Measurements from ENCODE around the gene GPN2.
"Not testable (repeated sequence)": the region's sequence is repeated elsewhere in the genome, so short reads cannot be mapped to it uniquely, and the experiment has no call there.

The GPN2 gene

DNA sequence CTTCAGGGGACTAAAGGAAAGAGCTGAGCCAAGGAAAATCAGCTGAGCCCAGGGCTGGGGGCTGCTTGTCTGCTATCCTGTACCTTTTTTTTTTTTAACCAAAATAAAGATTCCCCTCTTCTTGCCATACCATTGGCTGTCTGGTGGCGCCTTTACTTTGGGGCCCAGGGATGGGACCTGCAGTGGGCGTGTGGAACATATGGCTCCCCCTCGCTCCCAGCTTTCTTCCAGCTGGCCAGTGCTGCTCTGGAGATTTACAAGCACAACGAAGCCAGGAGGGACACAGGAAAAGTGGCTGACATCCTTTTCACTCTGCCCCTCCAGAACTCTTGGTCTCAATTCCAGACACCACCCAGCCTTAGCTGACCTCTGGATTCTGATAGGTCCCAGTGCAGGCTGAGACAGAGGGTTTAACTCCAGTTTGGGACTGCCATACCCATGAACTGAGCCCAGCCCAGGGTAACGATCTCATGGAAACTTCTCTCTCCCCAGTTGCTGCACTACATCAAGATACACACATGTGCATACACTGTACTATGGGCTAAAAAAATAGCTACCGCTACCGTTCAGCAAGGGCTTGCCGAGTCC is 32.5 kb downstream of the GPN2 start:
- no peak for DNase-seq (ENCODE audit: low spot score)

DNA sequence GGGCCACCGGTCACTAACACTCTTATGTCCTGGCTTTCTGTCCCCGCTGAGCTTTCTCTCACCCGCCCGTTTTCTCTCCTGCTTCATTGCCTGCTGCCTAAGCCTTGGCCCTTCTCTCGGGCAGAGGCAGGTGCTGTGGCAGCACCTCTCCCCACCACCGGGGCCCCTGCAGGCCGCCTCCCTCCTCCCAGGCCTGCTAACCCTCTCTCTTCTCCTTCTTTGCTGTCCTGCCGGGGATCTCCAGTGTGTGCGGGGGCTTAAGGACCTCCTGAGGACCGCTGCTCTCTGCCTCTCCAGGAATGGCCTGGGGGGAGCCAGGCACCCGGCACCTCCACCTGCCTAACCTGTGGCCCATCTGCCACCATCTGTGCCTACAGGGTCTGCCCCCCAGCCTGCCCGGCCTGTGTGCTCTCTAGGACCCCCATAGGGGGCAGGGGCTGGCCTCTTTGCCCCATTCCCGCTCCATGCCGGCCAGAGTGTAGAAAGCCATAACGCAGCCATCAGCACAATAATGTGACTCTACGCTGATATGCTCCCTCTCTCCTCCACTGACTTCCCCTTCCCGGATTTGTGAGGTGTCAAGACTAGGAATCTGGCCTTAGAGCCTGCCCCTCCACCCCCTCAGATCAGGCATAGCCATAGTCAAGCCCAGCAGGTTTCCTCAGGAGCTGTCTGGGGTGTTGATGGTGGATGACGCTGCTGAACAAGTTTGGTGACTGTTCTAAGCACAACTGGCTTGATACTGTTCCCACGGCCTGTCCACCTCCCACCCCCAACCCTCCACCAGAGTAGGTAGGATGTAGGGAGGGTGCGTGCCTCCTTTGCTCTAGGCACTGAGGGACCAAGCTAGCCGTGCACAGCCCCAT is 33.2 kb downstream of the GPN2 start:
- DNase-seq (ENCODE audit: low spot score) = no peak

DNA sequence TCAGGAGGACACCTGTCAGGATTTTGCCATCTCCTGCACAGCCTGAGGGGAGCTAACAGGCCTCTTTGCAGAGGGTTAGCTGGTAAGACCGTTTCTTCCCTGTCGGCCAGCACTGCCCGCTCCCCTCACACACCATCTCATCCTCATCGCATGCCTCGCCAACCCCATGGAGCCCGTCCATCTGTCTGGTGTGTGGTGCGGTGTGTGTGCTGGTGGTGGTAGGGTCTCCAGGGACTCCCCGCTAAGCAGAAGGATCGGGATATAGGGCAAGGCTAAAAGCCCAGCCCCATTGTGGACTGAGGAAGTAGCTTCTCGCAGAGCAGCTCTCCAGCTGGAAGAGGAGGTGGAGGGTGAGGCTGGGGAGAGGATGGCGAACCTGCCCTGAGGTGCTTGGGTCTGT is 33.9 kb downstream of the GPN2 start:
- DNase-seq (ENCODE audit: low spot score) = no peak

DNA sequence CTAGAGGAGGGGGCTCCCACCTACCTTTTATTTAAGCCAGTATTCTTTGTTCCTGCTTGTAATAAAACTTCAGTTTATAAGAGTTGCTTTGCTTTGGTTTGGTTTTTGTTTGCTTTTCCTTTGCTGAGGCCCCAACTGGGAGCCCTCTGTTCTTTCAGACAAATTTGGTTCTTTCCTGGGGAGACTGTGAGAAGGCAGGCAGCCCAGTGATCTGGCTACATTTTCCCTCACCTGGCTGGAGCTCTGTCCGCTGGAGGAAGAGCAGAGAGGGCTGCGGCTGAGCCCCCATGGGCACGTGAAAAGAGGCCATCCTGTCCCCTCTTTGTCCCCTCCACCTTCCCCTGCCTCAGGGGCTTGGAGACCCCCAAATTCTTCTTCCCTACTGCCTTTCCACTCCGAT is 34.4 kb downstream of the GPN2 start:
- no peak for DNase-seq (ENCODE audit: low spot score)

DNA sequence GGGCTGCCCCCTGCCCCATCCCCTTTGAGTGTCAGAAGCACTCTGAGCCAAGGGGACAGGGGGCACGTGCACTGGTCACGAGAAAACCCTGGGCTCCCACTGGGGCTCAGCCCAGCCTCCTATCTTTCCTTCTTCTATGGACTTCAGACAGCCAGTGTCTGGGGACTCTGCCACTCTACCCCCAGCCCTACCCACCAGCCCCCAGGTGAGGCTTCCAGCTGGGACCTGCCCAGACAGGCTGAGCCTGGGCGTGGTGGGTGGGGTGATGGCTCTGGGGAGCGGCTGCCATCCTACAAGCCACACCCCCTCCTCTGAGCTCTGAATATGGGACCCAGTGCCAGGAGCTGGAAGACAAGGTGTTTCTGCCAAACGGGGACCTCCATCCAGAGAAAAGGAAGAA is 35.2 kb downstream of the GPN2 start:
- DNase-seq (ENCODE audit: low spot score) = no peak

DNA sequence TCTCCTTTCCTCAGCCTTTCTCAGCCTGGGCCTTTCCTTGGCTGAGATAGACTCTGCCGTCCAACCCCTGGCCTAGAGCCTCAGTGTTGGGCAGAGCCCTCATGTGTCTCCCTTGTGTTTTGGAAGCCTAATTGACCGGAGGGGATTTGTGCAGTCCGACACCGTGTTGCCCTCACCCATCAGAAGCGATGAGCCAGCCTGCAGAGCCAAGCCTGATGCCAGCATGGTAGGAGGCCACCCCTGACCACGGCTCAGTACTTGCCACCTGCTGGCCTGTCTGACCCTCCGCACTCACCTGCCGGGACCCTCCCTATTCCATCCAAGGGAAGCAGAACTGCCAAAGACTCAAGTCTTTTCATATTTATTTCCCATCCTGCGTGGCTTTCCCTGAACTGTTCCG is 36.5 kb downstream of the GPN2 start:
- DNase-seq (ENCODE audit: low spot score) = no peak

DNA sequence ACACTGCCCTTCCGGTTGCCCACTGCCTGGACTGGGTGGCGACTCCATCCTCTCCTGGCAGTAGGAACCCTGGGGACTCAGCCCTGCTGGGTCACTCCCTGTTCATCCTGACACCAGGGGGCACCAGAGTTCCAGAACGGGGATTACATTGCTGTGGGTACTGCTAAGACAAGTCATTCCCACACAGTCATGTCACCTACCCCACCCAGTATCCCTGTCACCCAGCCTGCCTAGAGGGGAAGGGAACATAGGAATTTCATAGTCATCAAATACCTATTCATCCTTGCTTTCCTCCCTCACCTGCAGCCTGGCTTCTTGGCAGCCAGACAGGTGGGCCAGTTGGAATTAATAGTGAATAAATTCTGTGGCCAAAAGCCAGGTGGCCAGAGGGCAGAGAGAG is 36.9 kb downstream of the GPN2 start:
- peak; percentile 85 for DNase-seq (ENCODE audit: low spot score)

DNA sequence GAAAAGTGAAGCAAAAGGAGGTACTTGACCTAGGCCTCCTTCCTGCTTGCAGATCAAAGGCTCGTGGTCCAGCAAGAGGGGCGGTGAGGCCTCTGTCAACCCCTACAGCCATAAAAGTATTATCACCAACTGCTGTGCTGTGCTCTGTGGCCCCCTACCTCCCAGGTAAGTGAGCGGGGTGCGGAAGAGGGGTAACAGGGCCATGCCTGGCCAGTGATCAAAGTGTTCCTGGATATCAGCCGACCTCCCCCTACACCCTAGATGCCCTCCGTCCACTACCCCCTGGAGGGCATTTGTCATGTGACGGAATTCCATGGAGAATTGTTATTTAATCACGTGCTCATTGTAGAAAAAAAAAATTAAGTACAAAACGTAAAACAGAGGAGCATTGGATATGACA is 37.4 kb downstream of the GPN2 start:
- no peak for DNase-seq (ENCODE audit: low spot score)

DNA sequence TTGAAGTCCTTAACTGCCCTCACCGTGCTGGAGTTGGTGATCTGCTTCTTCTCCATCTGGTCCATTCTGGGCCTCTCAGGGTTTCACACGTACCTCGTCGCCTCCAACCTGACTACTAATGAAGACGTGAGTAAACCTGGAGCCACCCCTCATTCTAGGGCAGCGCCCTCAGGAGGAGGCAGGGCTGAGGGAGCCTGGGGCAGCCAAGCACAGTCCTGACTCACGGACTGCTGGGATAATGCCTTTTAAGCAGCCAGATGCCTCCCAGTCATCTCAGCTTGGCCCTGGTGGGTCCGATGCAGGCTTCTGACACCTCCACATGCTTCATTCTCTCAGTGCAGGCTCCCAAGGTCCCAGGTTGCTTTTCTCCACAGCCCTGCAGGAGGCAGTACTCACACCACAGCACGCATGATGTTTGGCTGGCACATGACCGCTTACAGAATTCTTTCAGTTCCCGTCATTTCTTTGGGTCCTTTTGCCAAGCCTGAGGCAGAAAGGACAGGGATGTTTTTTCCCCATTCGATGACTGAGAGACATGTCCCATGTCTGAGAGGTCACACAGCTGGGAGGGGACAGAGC is 38.9 kb downstream of the GPN2 start:
- DNase-seq (ENCODE audit: low spot score) = no peak

DNA sequence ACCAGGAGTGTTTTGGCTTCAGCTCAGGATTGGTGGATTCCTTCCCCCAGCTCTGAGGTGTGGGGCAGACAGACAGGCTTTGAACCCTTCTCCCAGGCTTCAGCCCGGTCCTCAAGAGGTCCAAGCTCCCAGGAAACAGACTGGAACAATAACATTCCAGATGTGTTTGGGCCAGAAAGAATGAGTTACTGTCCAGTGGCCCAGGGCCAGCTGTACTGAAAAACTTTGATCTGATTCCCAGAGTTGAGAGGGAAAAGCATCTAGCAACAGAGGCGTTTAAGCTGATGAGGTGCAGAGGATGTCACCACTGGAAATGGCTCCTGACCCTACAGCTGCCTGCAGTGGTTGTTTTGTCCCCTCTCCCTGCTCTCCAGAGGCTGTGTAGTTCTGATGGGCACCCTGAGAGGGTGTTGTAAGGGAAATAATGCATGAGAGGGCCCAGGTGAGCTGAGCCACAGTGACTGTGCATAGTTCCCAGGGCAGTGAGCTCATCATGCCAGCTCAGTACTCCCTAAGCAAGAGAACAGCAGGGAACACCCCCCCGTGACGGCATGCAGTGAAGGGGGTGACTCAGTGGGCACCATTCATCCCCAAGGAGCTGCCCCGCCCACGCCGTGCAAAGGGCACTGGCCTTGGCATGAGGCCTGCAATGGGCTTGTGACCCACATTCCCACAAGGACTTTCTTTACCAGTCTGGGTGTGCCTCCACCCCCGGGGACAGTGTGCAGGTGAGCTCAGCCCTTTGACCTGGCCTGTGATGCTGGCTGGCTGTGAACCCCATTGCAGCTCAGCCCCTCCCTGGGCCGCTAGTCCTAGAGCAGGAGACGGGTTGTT is 40.9 kb downstream of the GPN2 start:
- DNase-seq (ENCODE audit: low spot score) = no peak

DNA sequence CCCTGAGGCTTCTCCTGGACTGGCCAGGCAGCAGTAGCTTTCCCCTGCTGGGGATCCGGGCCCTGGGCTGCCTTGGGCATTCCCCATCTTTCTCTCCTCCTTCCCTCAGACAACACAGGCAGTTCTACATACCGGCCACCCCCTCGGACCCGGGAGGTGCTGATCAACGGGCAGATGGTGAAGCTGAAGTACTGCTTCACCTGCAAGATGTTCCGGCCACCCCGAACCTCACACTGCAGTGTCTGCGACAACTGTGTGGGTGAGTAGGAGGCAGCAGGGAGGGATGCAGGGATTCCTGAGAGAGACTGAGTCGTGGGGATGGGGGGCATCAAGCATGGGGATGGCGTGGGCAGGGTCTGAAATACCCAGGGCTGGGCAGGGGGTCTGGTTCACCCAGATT is 41.6 kb downstream of the GPN2 start:
- no peak for DNase-seq (ENCODE audit: low spot score)

DNA sequence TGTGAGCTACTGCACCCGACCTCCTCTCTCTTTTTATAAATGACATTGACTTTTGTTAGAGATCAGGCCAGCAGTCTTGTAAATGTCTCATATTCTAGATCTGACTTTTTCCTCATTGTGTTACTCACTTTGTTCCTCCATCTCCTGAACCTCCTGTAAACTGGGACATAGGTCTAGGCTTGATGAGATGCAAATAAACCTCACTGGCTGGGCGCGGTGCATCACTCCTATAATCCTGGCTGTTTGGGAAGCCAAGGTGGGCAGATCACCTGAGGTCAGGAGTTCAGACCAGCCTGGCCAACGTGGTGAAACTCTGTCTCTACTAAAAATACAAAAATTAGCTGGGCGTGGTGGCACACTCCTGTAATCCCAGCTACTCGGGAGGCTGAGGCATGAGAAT is 42.3 kb downstream of the GPN2 start:
- DNase-seq (ENCODE audit: low spot score) = not testable (repeated sequence)

DNA sequence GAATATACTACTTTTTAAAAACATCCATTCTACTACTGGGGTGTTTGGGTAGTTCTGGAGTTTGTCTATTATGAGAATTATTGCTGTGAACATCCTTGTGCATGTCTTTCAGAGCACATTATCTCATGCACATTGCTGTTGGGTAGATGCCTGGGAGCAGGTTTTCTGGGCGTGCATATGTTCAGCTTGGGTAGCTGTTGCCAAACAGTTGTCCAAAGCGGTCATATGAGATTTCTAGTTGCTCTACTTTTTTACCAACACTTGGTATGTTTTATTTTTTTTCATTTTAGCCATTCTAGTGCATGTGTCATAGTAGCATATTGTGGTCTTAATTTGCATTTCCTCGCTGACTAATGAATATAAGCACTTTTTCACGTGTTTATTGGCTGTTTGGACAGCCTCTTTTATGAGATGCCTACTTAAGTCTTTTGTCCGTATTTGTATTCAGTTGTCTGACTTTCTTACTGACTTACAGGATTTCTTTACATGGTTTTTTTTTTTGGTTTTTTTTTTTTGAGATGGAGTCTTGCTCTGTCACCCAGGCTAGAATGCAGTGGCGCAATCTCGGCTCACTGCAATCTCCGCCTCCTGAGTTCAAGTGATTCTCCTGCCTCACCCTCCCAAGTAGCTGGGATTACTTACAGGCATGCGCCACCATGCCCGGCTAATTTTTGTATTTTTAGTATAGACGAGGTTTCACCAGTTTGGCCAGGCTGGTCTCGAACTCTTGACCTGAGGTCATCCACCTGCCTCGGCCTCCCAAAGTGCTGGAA is 45.5 kb downstream of the GPN2 start:
- no peak for DNase-seq (ENCODE audit: low spot score)

DNA sequence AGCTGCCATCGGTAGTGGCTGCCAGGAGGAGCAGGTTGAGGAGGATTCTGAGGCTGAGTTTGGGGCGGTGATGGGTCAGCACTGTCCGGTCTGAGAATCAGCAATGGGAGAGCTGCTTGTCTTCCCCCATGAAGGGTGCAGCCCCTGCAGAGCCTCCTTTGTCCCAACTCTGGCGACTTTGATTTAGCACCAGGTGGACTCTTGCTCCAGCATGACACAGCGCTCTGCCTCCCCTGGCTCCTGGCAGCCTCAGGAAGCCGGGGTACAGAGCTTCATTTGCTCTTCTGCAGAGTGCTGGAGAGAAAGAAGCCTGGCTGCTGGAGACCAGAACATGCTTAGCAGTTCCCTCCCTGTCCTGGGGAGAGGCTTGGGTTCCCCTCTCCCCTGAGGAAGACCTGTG is 50.3 kb downstream of the GPN2 start:
- no peak for DNase-seq (ENCODE audit: low spot score)

DNA sequence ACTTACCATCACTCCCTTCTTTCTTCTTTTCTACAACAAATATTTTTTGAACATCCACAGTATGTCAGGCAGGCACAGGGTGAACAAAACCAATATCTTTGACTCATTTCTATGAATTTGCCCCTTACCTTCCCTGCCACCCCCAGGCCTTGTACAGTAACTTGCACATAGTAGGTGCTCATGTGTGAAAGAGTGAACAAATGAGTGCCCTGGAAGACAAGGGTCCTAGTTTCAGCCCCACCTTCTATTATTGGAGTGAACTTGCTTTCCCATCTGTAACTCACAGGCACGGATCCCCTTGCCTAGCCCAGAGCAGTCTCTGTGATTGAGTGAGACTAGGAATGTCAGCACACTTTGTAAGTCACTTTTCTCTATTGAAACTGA is 50.8 kb downstream of the GPN2 start:
- no peak for DNase-seq (ENCODE audit: low spot score)

DNA sequence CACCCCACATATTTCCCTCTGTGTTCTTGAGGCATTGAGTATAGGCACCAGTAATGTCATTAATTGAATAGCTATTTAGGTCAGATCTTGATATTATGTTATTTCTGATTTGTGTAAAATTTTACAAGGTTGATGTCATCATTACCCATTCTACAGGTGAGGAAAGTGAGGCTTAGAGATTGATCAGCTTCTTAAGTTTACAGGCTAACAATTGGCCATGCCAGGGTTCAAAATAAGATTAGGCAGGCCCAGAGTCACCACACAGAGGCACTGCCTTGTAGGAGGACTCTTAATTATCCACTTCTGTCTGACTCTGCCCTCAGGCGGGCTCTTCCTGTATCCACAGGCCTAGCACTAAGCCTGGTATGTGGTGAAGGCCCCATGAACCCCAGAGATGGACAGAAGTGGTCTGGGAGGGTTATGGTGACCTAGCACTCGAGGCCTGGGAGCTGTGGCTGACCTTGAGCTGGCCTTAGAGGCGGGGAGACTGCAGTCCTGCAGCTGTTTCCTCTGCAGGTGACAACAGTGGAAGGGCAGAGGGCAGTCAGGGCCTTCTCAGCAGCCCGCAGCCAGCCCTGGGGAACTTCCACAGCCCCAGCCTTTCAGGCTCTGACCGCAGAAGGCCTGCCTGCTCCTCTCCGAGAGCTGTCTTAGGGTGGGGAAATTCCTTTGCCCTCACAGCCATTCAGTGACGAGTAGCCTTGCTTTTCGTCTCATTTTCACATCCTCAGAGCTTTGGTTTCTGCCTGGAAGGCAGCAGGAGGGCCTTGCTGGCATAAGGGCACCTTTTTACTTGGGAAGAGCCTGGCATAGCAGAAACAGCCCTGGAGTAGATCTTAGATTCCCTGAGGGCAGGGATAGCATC is 51.4 kb downstream of the GPN2 start:
- DNase-seq (ENCODE audit: low spot score) = no peak

DNA sequence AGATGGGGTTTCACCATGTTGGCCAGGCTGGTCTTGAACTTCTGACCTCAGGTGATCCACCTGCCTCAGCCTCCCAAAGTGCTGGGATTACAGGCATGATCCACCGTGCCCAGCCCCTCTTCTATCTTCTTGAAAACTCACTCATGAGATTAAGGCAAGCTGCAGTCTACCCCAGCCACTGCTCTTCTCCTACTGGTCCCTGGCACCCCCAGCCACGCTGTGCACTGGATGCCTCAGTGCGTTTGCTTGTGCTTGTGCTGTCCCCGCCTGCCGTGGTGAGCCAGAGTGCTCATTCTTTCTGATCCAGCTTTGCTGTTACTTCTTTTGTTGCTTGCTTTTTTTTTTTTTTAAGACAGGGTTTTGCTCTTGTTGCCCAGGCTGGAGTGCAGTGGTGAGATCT is 52.4 kb downstream of the GPN2 start:
- not testable (repeated sequence) for DNase-seq (ENCODE audit: low spot score)

DNA sequence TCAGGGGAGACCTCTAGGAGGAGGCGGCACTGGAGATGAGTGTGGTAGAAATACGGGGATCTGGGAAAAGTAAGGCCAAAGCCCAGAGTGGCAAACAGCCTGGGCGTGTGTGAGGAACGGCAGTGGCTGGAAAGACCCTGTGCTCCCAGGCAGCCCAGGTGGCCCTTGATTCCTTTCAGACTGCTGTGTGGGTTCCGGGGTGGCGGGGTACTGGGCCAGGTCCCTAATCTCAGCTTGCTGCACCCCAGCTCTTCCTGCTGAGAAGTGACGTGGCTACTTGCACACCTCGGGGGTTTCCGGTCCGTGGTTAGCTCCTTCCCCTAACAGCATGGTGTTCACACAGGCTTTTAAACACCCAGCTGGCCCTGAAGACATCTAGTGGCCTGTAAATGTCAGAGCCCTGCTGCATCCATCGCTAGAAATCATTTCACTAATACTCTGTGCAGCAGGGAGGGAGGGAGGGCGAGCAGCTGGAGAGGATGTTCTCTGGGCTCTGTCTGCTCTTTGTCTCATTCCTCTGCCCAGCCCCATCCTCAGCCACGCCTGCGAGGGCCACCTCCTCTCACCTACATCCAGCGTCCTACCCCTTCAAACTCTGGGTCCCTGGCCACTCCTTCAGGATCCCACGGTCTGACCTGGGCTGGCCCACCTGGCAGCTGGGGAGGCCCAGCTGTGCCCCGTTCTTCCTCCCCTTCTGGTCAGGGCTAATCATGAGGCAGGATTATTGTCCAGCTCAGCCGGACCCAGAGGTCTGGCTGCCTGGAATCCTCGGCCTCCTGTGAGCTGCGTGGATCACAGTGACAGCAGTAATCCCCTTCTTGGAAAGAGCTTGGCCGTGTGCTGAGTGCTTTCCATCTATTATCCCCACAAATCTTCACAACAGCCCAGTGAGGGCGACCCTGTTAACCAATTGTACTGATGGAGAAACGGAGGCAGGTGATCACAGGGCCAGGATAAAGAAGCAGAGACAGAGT is 56.4 kb downstream of the GPN2 start:
- DNase-seq (ENCODE audit: low spot score) = no peak

DNA sequence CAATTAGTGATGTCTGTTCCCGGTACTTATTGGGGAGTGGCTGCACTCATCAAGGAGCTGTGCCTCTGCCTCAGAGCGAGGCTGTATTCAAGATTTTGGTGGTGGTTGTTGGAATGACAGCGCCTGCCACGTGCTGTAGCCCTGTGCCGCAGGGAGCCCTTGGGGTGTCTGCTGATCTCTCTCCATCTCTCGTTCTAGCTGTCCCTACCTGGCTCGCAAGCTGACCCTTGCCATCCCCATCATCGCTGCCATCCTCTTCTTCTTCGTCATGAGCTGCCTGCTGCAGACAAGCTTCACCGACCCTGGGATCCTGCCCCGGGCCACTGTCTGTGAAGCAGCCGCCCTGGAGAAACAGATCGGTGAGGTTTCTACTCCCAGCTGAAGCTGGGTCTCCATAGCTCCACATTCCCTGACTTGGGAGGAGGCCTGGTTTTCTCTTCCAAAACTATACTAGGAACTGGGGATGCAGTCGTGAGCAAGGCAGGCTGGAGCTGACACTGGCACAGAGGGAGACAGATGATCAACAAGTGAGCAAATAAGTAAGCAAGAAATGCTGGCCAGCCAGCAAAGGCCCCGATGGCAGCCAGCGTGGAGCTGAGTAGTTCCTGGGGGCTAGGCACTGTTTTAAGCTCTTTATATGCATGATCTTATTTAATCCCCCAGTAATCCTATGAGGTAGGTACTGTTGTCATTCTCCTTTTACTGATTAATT is 57.7 kb downstream of the GPN2 start:
- DNase-seq (ENCODE audit: low spot score) = no peak
